ENCODE data around the gene BEST1. TPM values are rescaled to one million over a fixed set of nuclear protein-coding genes. Genes with fewer than 3 reads are reported as not detected.

The BEST1 gene
- total RNA-seq, 1 experiment from 2014 or later = 0.81 TPM

GRCh38 chr11:61980783-61981541, 30.8 kb downstream of the BEST1 start:
- POLR2A ChIA-PET (ENCODE audit: unreplicated experiment) = interaction anchor here (0.6 kb wide), 1 partner anchor 16 kb away, joined by 7 read pairs; no protein-coding TSS in a partner anchor
- no peaks in the 10 kb centered on the region for H3K36me3 ChIP-seq (ENCODE audit: low read depth)
- peaks cover 36% of the 10 kb centered on the region for H3F3A ChIP-seq (ENCODE audit: insufficient read depth, low read depth)
- peaks cover 5% of the 10 kb centered on the region; the same call in 1 of the 2 replicates for H3K9me3 ChIP-seq (ENCODE audit: insufficient read depth, low read depth)
- H3K4me1 ChIP-seq (replicated peaks; ENCODE audit: insufficient read depth) = peaks cover 64% of the 10 kb centered on the region
- CTCF ChIA-PET = no interaction called here
- no peaks in the 10 kb centered on the region for H3K9me2 ChIP-seq (ENCODE audit: insufficient read depth)
- H3K27ac ChIP-seq = peak overlapping the region; percentile 18; the same call in 1 of the 2 replicates
- no peak overlapping the region for H2AFZ ChIP-seq
- intact Hi-C loops (cut with micrococcal nuclease; ENCODE audit: unreplicated experiment) = no loop called here
- peak in 1 of 2 experiments; percentile 64 for DNase-seq
- H4K20me1 ChIP-seq (ENCODE audit: insufficient read depth) = no peaks in the 10 kb centered on the region
- H3K79me2 ChIP-seq (ENCODE audit: low read depth) = 0 out of 2 replicates have a peak, but pooled peaks cover 7% of the 10 kb centered on the region
- H3K27me3 ChIP-seq (ENCODE audit: insufficient read depth, low read depth) = no peaks in the 10 kb centered on the region
- no peak for TF ChIP-seq CTCF (conservative IDR thresholded peaks at IDR 0.05)
- no peak for TF ChIP-seq EZH2 (IDR thresholded peaks at IDR 0.05; ENCODE audit: low read depth)
- H3K4me2 ChIP-seq = no peak overlapping the region
- H3K4me3 ChIP-seq = no peak overlapping the region
- BruUV-seq (replicated peaks) = no TSS peak

GRCh38 chr11:61983419-61983818, 33.3 kb downstream of the BEST1 start:
- no peak overlapping the region for H2AFZ ChIP-seq
- H3K36me3 ChIP-seq (ENCODE audit: low read depth) = no peaks in the 10 kb centered on the region
- DNase-seq = no peak
- CTCF ChIA-PET = no interaction called here
- no peaks in the 10 kb centered on the region for H3K27me3 ChIP-seq (ENCODE audit: insufficient read depth, low read depth)
- H3K9me3 ChIP-seq (ENCODE audit: insufficient read depth, low read depth) = peaks cover 25% of the 10 kb centered on the region
- H3K4me3 ChIP-seq = no peak overlapping the region
- no peaks in the 10 kb centered on the region for H3K9me2 ChIP-seq (ENCODE audit: insufficient read depth)
- POLR2A ChIA-PET (ENCODE audit: unreplicated experiment) = interaction anchor here (0.6 kb wide), 1 partner anchor 75 kb away, joined by 4 read pairs; no protein-coding TSS in a partner anchor
- no peak overlapping the region for H3K27ac ChIP-seq
- no peak for TF ChIP-seq EZH2 (IDR thresholded peaks at IDR 0.05; ENCODE audit: low read depth)
- no peak for TF ChIP-seq CTCF (conservative IDR thresholded peaks at IDR 0.05)
- H4K20me1 ChIP-seq (ENCODE audit: insufficient read depth) = no peaks in the 10 kb centered on the region
- H3F3A ChIP-seq (ENCODE audit: insufficient read depth, low read depth) = peaks cover 42% of the 10 kb centered on the region
- no peaks in the 10 kb centered on the region for H3K79me2 ChIP-seq (ENCODE audit: low read depth)
- H3K4me2 ChIP-seq = no peak overlapping the region
- peaks cover 51% of the 10 kb centered on the region for H3K4me1 ChIP-seq (replicated peaks; ENCODE audit: insufficient read depth)
- intact Hi-C loops (cut with micrococcal nuclease; ENCODE audit: unreplicated experiment) = no loop called here
- no TSS peak for BruUV-seq (replicated peaks)

- POLR2A ChIA-PET (ENCODE audit: unreplicated experiment) = interaction anchor here (0.6 to 0.7 kb wide), 4 partner anchors 13 to 286 kb away, joined by 3 to 13 read pairs (median 4); no protein-coding TSS in a partner anchor
- DNase-seq = peak in 1 of 2 experiments; percentile 95
- Histone ChIP-seq H3K9me2 (ENCODE audit: insufficient read depth) (no peaks in the 10 kb centered on the region), H2AFZ (no peak overlapping the region), H3K27ac (peak overlapping the region; percentile 49), H3K4me2 (peak overlapping the region; percentile 32), H3K4me1 (replicated peaks; ENCODE audit: insufficient read depth) (peaks cover 31% of the 10 kb centered on the region), H4K20me1 (ENCODE audit: insufficient read depth) (no peaks in the 10 kb centered on the region), H3K27me3 (ENCODE audit: insufficient read depth, low read depth) (no peaks in the 10 kb centered on the region), H3K36me3 (ENCODE audit: low read depth) (no peaks in the 10 kb centered on the region), H3K4me3 (peak overlapping the region; percentile 26; the same call in 1 of the 2 replicates), H3K79me2 (ENCODE audit: low read depth) (no peaks in the 10 kb centered on the region), H3F3A (ENCODE audit: insufficient read depth, low read depth) (peaks cover 32% of the 10 kb centered on the region), H3K9me3 (ENCODE audit: insufficient read depth, low read depth) (peaks cover 37% of the 10 kb centered on the region)
- no peak for TF ChIP-seq CTCF (conservative IDR thresholded peaks at IDR 0.05)
- TF ChIP-seq EZH2 (IDR thresholded peaks at IDR 0.05; ENCODE audit: low read depth) = no peak
- intact Hi-C loops (cut with micrococcal nuclease; ENCODE audit: unreplicated experiment) = loop anchor here (1.0 kb wide), 1 partner anchor 14 kb away; no protein-coding TSS in a partner anchor
- CTCF ChIA-PET = interaction anchor here (0.5 to 1.0 kb wide), 3 partner anchors 27 to 355 kb away, joined by 3 to 6 read pairs (median 4); no protein-coding TSS in a partner anchor
- no TSS peak for BruUV-seq (replicated peaks)
Observed at GRCh38 chr11:61985869-61986268, 35.7 kb downstream of the BEST1 start.

Measured in PC-9 (cell line).